WTC11 (cell line): Measurements from ENCODE around the gene F10.

Experiments used
- FOXJ3 ChIP-seq: sonication (generic); formaldehyde crosslinking; IDR thresholded peaks from 2 replicates; pipeline ENCODE4 v1.9.0; 2021; ENCODE audit warnings: missing genetic modification reagents, mild to moderate bottlenecking, borderline replicate concordance
- GRHL2 ChIP-seq: fragments of 250-450 bp; sonication (Bioruptor Pico); IDR thresholded peaks from 2 replicates; pipeline ENCODE4 v1.8.0; 2022; ENCODE audit warnings: mild to moderate bottlenecking, moderate library complexity; ENCODE audit not compliant: insufficient replicate concordance, severe bottlenecking
- ZBTB21 ChIP-seq: sonication (generic); formaldehyde crosslinking; IDR thresholded peaks from 2 replicates; pipeline ENCODE4 v1.8.1; 2023; ENCODE audit warnings: mild to moderate bottlenecking, missing genetic modification reagents, borderline replicate concordance
- TF ChIP-seq, protein P1 (sequence below): fragments of 200-600 bp; IDR thresholded peaks from 2 replicates; pipeline ENCODE4 v1.8.0; 2022; ENCODE audit warnings: antibody characterized with exemption
- TF ChIP-seq, protein P2 (sequence below): sonication (generic); formaldehyde crosslinking; IDR thresholded peaks from 2 replicates; pipeline ENCODE4 v1.8.1; 2023; ENCODE audit warnings: mild to moderate bottlenecking, missing genetic modification reagents
- TF ChIP-seq, protein P3 (sequence below): sonication (generic); formaldehyde crosslinking; IDR thresholded peaks from 2 replicates; pipeline ENCODE4 v1.8.1; 2023; ENCODE audit warnings: mild to moderate bottlenecking, missing genetic modification reagents, moderate library complexity
- TF ChIP-seq, protein P4 (sequence below): sonication (generic); formaldehyde crosslinking; IDR thresholded peaks from 2 replicates; pipeline ENCODE4 v1.8.1; 2023; ENCODE audit warnings: mild to moderate bottlenecking, missing genetic modification reagents, moderate library complexity

DNA sequence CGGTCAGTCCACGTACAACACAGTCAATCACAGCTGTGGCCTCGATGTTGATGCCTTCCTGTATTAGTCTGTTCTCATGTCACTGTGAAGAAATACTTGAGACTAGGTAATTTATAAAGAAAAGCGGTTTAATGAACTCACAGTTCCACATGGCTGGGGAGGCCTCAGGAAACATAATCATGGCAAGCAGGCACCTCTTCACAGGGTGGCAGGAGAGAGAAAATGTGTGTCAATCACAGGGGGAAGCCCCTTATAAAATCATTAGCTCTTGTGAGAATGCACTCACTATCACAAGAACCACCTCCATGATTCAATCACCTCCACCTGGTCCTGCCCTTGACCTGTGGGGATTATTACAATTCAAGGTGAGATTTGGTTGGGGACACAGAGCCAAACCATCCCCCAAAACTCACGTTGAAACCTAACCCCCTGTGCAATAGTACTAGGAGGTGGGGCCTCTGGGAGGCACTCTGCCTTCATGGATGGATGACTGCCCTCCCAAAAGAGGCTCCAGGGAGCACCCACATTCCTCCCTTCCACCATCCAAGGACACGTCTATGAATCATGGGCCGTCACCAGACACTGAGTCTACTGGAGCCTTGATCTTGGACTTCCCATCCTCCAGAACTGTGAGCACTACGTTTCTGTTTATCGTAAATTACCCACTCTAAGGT is 33.5 kb downstream of the F10 start:
- TF ChIP-seq, protein P1, sequence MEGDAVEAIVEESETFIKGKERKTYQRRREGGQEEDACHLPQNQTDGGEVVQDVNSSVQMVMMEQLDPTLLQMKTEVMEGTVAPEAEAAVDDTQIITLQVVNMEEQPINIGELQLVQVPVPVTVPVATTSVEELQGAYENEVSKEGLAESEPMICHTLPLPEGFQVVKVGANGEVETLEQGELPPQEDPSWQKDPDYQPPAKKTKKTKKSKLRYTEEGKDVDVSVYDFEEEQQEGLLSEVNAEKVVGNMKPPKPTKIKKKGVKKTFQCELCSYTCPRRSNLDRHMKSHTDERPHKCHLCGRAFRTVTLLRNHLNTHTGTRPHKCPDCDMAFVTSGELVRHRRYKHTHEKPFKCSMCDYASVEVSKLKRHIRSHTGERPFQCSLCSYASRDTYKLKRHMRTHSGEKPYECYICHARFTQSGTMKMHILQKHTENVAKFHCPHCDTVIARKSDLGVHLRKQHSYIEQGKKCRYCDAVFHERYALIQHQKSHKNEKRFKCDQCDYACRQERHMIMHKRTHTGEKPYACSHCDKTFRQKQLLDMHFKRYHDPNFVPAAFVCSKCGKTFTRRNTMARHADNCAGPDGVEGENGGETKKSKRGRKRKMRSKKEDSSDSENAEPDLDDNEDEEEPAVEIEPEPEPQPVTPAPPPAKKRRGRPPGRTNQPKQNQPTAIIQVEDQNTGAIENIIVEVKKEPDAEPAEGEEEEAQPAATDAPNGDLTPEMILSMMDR: no peak
- TF ChIP-seq, protein P2, sequence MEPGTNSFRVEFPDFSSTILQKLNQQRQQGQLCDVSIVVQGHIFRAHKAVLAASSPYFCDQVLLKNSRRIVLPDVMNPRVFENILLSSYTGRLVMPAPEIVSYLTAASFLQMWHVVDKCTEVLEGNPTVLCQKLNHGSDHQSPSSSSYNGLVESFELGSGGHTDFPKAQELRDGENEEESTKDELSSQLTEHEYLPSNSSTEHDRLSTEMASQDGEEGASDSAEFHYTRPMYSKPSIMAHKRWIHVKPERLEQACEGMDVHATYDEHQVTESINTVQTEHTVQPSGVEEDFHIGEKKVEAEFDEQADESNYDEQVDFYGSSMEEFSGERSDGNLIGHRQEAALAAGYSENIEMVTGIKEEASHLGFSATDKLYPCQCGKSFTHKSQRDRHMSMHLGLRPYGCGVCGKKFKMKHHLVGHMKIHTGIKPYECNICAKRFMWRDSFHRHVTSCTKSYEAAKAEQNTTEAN (CRISPR knock-in tag): no peak
- TF ChIP-seq FOXJ3: no peak
- no peak for TF ChIP-seq ZBTB21
- TF ChIP-seq, protein P3, sequence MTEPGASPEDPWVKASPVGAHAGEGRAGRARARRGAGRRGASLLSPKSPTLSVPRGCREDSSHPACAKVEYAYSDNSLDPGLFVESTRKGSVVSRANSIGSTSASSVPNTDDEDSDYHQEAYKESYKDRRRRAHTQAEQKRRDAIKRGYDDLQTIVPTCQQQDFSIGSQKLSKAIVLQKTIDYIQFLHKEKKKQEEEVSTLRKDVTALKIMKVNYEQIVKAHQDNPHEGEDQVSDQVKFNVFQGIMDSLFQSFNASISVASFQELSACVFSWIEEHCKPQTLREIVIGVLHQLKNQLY (CRISPR knock-in tag): no peak
- TF ChIP-seq, protein P4, sequence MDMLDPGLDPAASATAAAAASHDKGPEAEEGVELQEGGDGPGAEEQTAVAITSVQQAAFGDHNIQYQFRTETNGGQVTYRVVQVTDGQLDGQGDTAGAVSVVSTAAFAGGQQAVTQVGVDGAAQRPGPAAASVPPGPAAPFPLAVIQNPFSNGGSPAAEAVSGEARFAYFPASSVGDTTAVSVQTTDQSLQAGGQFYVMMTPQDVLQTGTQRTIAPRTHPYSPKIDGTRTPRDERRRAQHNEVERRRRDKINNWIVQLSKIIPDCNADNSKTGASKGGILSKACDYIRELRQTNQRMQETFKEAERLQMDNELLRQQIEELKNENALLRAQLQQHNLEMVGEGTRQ: no peak
- no peak for TF ChIP-seq GRHL2 (CRISPR knock-in tag)
